ENCODE results near the gene PON3.

Gene PON3

GRCh38 chr7:95376632-95377400 lies 19.4 kb downstream of the PON3 start:
- H3K9me3 ChIP-seq (ENCODE audit: control insufficient read depth, low read depth, low read length): no peaks in the 10 kb centered on the region
- H3K4me3 ChIP-seq (ENCODE audit: low read length): no peak overlapping the region
- no peaks in the 10 kb centered on the region for H3K4me1 ChIP-seq (ENCODE audit: control insufficient read depth, low read depth, low read length)
- no peaks in the 10 kb centered on the region for H3K36me3 ChIP-seq (ENCODE audit: control insufficient read depth, low read depth, low read length)
- no peak overlapping the region for H3K9ac ChIP-seq (ENCODE audit: low read length)
- no peak overlapping the region for H3K27ac ChIP-seq (ENCODE audit: low read length)
- no peaks in the 10 kb centered on the region for H3K27me3 ChIP-seq (ENCODE audit: control insufficient read depth, insufficient read depth, low read length)

- Histone ChIP-seq H3K27me3 (ENCODE audit: control insufficient read depth, insufficient read depth, low read length) (no peaks in the 10 kb centered on the region), H3K27ac (ENCODE audit: low read length) (no peak overlapping the region), H3K36me3 (ENCODE audit: control insufficient read depth, low read depth, low read length) (no peaks in the 10 kb centered on the region), H3K9me3 (ENCODE audit: control insufficient read depth, low read depth, low read length) (no peaks in the 10 kb centered on the region), H3K4me3 (ENCODE audit: low read length) (no peak overlapping the region), H3K4me1 (ENCODE audit: control insufficient read depth, low read depth, low read length) (no peaks in the 10 kb centered on the region), H3K9ac (ENCODE audit: low read length) (no peak overlapping the region)
These were observed 20.5 kb downstream of the PON3 start for GRCh38 chr7:95375591-95376257.

GRCh38 chr7:95373323-95373722 lies 22.9 kb downstream of the PON3 start:
- Histone ChIP-seq H3K27ac (ENCODE audit: low read length) (no peak overlapping the region), H3K9ac (ENCODE audit: low read length) (no peak overlapping the region), H3K36me3 (ENCODE audit: control insufficient read depth, low read depth, low read length) (no peaks in the 10 kb centered on the region), H3K4me3 (ENCODE audit: low read length) (no peak overlapping the region), H3K27me3 (ENCODE audit: control insufficient read depth, insufficient read depth, low read length) (no peaks in the 10 kb centered on the region), H3K9me3 (ENCODE audit: control insufficient read depth, low read depth, low read length) (no peaks in the 10 kb centered on the region), H3K4me1 (ENCODE audit: control insufficient read depth, low read depth, low read length) (no peaks in the 10 kb centered on the region)

- no peaks in the 10 kb centered on the region for H3K27me3 ChIP-seq (ENCODE audit: control insufficient read depth, insufficient read depth, low read length)
- H3K4me3 ChIP-seq (ENCODE audit: low read length): no peak overlapping the region
- H3K9me3 ChIP-seq (ENCODE audit: control insufficient read depth, low read depth, low read length): no peaks in the 10 kb centered on the region
- H3K27ac ChIP-seq (ENCODE audit: low read length): no peak overlapping the region
- H3K9ac ChIP-seq (ENCODE audit: low read length): no peak overlapping the region
- H3K36me3 ChIP-seq (ENCODE audit: control insufficient read depth, low read depth, low read length): no peaks in the 10 kb centered on the region
- no peaks in the 10 kb centered on the region for H3K4me1 ChIP-seq (ENCODE audit: control insufficient read depth, low read depth, low read length)
These were observed 27.9 kb downstream of the PON3 start for GRCh38 chr7:95368235-95368634.

- Histone ChIP-seq H3K9ac (ENCODE audit: low read length) (no peak overlapping the region), H3K4me1 (ENCODE audit: control insufficient read depth, low read depth, low read length) (no peaks in the 10 kb centered on the region), H3K27me3 (ENCODE audit: control insufficient read depth, insufficient read depth, low read length) (no peaks in the 10 kb centered on the region), H3K9me3 (ENCODE audit: control insufficient read depth, low read depth, low read length) (no peaks in the 10 kb centered on the region), H3K4me3 (ENCODE audit: low read length) (no peak overlapping the region), H3K27ac (ENCODE audit: low read length) (no peak overlapping the region), H3K36me3 (ENCODE audit: control insufficient read depth, low read depth, low read length) (no peaks in the 10 kb centered on the region)
These were observed 28.6 kb downstream of the PON3 start for GRCh38 chr7:95367606-95368005.

GRCh38 chr7:95365151-95365550 lies 31.0 kb downstream of the PON3 start:
- no peaks in the 10 kb centered on the region for H3K4me1 ChIP-seq (ENCODE audit: control insufficient read depth, low read depth, low read length)
- no peaks in the 10 kb centered on the region for H3K36me3 ChIP-seq (ENCODE audit: control insufficient read depth, low read depth, low read length)
- H3K9ac ChIP-seq (ENCODE audit: low read length): no peak overlapping the region
- no peak overlapping the region for H3K27ac ChIP-seq (ENCODE audit: low read length)
- no peaks in the 10 kb centered on the region for H3K9me3 ChIP-seq (ENCODE audit: control insufficient read depth, low read depth, low read length)
- H3K4me3 ChIP-seq (ENCODE audit: low read length): no peak overlapping the region
- no peaks in the 10 kb centered on the region for H3K27me3 ChIP-seq (ENCODE audit: control insufficient read depth, insufficient read depth, low read length)

- H3K4me3 ChIP-seq (ENCODE audit: low read length): no peak overlapping the region
These were observed 38.6 kb downstream of the PON3 start for GRCh38 chr7:95357623-95358022.

GRCh38 chr7:95342642-95343307 lies 53.4 kb downstream of the PON3 start:
- H3K36me3 ChIP-seq (ENCODE audit: control insufficient read depth, low read depth, low read length): no peaks in the 10 kb centered on the region
- H3K27me3 ChIP-seq (ENCODE audit: control insufficient read depth, insufficient read depth, low read length): no peaks in the 10 kb centered on the region
- peaks cover 6% of the 10 kb centered on the region for H3K4me1 ChIP-seq (ENCODE audit: control insufficient read depth, low read depth, low read length)
- H3K4me3 ChIP-seq (ENCODE audit: low read length): no peak overlapping the region
- no peak overlapping the region for H3K27ac ChIP-seq (ENCODE audit: low read length)
- H3K9me3 ChIP-seq (ENCODE audit: control insufficient read depth, low read depth, low read length): no peaks in the 10 kb centered on the region
- H3K9ac ChIP-seq (ENCODE audit: low read length): no peak overlapping the region

More at GRCh38 chr7:95357623-95358022, 38.6 kb downstream of the PON3 start:
- Histone ChIP-seq H3K27ac (ENCODE audit: low read length) (no peak overlapping the region), H3K36me3 (ENCODE audit: control insufficient read depth, low read depth, low read length) (no peaks in the 10 kb centered on the region), H3K4me1 (ENCODE audit: control insufficient read depth, low read depth, low read length) (no peaks in the 10 kb centered on the region), H3K27me3 (ENCODE audit: control insufficient read depth, insufficient read depth, low read length) (no peaks in the 10 kb centered on the region), H3K9me3 (ENCODE audit: control insufficient read depth, low read depth, low read length) (no peaks in the 10 kb centered on the region), H3K9ac (ENCODE audit: low read length) (no peak overlapping the region)

- no peak overlapping the region for H3K27ac ChIP-seq (ENCODE audit: low read length)
- no peaks in the 10 kb centered on the region for H3K27me3 ChIP-seq (ENCODE audit: control insufficient read depth, insufficient read depth, low read length)
- no peak overlapping the region for H3K9ac ChIP-seq (ENCODE audit: low read length)
- peaks cover 6% of the 10 kb centered on the region for H3K4me1 ChIP-seq (ENCODE audit: control insufficient read depth, low read depth, low read length)
- no peaks in the 10 kb centered on the region for H3K36me3 ChIP-seq (ENCODE audit: control insufficient read depth, low read depth, low read length)
- H3K4me3 ChIP-seq (ENCODE audit: low read length): no peak overlapping the region
- H3K9me3 ChIP-seq (ENCODE audit: control insufficient read depth, low read depth, low read length): no peaks in the 10 kb centered on the region
These were observed 54.1 kb downstream of the PON3 start for GRCh38 chr7:95342029-95342428.

- no peaks in the 10 kb centered on the region for H3K36me3 ChIP-seq (ENCODE audit: control insufficient read depth, low read depth, low read length)
- H3K27ac ChIP-seq (ENCODE audit: low read length): no peak overlapping the region
- H3K9me3 ChIP-seq (ENCODE audit: control insufficient read depth, low read depth, low read length): no peaks in the 10 kb centered on the region
- no peak overlapping the region for H3K9ac ChIP-seq (ENCODE audit: low read length)
- peaks cover 6% of the 10 kb centered on the region for H3K4me1 ChIP-seq (ENCODE audit: control insufficient read depth, low read depth, low read length)
- no peak overlapping the region for H3K4me3 ChIP-seq (ENCODE audit: low read length)
- no peaks in the 10 kb centered on the region for H3K27me3 ChIP-seq (ENCODE audit: control insufficient read depth, insufficient read depth, low read length)
These were observed 55.7 kb downstream of the PON3 start for GRCh38 chr7:95340491-95340890.

- no peaks in the 10 kb centered on the region for H3K27me3 ChIP-seq (ENCODE audit: control insufficient read depth, insufficient read depth, low read length)
- H3K27ac ChIP-seq (ENCODE audit: low read length): no peak overlapping the region
- H3K4me3 ChIP-seq (ENCODE audit: low read length): no peak overlapping the region
- H3K4me1 ChIP-seq (ENCODE audit: control insufficient read depth, low read depth, low read length): peaks cover 6% of the 10 kb centered on the region
- H3K36me3 ChIP-seq (ENCODE audit: control insufficient read depth, low read depth, low read length): no peaks in the 10 kb centered on the region
- no peak overlapping the region for H3K9ac ChIP-seq (ENCODE audit: low read length)
- no peaks in the 10 kb centered on the region for H3K9me3 ChIP-seq (ENCODE audit: control insufficient read depth, low read depth, low read length)
These were observed 57.3 kb downstream of the PON3 start for GRCh38 chr7:95338832-95339231.
